Erythroblast (primary cell): ENCODE results near the gene IFNLR1.

Experiments
- GATA1 ChIP-seq: IDR thresholded peaks from 2 replicates; pipeline ENCODE4 v1.6.1; 2011; ENCODE audit warnings: low read depth, mild to moderate bottlenecking, control low read depth, low read length, moderate library complexity
- POLR2A ChIP-seq: IDR thresholded peaks from 2 replicates; pipeline ENCODE4 v1.6.1; 2011; ENCODE audit warnings: mild to moderate bottlenecking, low read length

- TF ChIP-seq POLR2A (no peak), GATA1 (no peak)
Observed at GRCh38 chr1:24108334-24109165, 78.5 kb downstream of the IFNLR1 start.
